Activated CD4-positive, CD25-positive, alpha-beta regulatory T cell treated with anti-CD3 and anti-CD28 coated beads, Interleukin-2, amount 50 U/mL, for 72 hours (primary cell): ENCODE measurements around the gene PRELID1.
"Not testable (repeated sequence)": the region's sequence is repeated elsewhere in the genome, so short reads cannot be mapped to it uniquely, and the experiment has no call there.

Experiments
- DNase-seq: peaks from one replicate; pipeline ENCODE4 v3.0.0; 2021

The PRELID1 gene, protein sequence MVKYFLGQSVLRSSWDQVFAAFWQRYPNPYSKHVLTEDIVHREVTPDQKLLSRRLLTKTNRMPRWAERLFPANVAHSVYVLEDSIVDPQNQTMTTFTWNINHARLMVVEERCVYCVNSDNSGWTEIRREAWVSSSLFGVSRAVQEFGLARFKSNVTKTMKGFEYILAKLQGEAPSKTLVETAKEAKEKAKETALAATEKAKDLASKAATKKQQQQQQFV

DNA sequence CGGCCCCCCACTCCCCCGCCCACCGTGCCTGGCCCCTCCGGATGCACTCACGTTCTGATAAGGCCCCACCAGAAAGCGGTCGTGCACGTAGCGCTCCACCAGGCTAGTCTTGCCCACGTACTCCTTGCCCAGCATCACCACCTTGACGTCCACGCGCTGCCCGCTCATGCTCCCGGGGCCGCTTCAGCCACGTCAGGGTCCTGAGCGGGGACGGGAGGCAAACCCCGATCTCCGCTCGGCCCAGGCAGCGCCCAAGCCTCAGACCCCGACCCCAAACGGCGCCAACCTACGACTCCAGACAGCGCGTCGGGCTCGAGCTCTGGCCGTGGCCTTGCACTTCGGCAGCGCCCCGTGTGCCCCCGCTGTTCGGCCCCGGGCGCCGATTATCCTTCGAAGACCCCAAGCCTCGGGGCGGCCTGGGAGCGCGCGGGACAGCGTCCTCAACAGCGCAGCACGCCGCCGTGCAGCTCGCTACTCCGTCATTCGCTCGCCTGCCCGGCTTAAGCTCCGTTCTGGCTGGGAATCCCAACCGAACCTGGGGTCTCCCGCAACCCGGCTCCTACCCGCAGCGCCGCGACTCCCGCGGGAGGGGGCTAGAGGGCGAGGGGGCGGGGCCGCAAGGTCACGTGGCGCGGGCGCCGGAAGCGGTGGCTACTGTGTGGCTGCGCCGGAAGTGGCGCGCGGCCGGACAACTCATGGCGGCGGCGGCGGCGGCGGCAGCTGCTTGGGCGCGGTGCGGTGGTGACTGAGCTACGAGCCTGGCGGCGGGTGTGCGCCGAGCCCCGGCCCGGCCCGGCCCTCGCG is at the start of gene PRELID1, which contains the start of gene RAB24:
PRELID1 (plus strand) TSS at position 679 of the 804 bp plus-strand sequence. CDS start 187 bp downstream, outside the sequence.
RAB24 (minus strand) TSS at position 599 of the 804 bp plus-strand sequence; CDS start at position 168, 431 bp downstream.
- DNase-seq, result peak; percentile 95

DNA sequence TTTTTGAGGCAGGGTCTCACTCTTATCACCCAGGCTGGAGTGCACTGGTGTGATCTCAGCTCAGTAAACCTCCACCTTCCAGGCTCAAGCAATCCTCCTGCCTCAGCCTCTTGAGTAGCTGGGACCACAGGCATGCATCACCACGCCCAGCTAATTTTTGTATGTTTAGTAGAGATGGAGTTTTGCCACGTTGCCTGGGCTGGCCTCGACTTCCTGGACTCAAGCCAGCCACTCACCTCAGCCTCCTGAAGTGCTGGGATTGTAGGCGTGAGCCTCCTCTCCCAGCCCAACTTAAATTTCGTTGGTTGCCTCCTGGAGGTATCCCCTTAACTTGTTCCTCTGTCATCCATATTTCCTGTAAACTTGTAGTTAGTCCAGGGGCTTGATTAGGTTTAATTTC is 47.3 kb upstream of the PRELID1 start:
- no peak for DNase-seq

GRCh38 chr5:177258711-177259110 is 44.9 kb upstream of the PRELID1 start:
- DNase-seq, result not testable (repeated sequence)

GRCh38 chr5:177260961-177261360 is 42.6 kb upstream of the PRELID1 start:
- no peak for DNase-seq

- no peak for DNase-seq
These were observed 42.1 kb upstream of the PRELID1 start for GRCh38 chr5:177261510-177261909.

- DNase-seq, result no peak
These were observed 39.4 kb upstream of the PRELID1 start for GRCh38 chr5:177264178-177264577.

- no peak for DNase-seq
These were observed 38.2 kb upstream of the PRELID1 start for GRCh38 chr5:177265395-177265794.

DNA sequence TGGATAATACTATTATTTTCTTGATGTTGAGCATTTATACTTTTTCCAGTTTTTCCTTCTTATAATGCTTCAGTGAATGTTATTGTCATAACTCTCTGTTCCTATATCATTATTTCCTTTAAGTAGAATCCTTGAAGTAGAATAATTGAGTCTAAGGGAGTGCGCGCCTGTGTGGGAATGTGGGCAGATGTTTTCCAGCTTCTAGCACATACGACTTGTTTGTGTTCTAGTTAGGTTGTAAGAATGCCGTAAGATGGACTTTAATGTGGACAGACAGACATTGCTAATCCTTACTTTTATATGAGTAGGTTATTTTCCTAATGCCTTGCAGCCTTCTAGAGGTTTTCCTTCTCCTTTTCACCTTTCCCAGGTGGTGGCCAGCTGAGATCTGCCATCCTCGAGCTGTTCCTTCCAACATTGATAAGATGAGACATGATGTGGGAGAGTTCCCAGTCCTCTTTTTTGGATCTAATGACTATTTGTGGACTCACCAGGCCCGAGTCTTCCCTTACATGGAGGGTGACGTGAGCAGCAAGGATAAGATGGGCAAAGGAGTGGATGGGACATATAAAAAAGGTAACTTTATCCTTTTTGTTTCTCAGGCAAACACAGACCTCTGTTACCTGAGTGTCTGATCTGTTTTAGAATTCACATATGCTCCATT is 34.2 kb upstream of the PRELID1 start:
- no peak for DNase-seq

DNA sequence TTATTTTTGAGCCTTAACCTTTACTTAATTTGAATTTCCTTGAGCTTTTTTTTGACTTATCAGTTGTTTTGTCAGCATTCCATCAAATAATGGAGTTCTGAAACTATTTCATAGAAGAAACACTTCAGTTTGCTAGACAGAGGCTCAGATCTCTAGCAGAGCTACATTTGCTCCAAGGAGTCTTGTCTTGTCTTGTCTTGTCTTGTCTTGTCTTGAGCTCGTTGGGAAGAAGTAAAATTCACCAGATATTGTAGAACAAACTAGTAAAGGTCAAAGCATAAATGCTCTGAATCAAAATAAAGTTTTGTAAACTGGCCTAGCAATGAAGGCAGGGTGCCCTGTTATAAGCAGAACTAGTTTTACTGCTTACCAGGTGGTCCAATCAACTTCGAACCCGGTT is 33.6 kb upstream of the PRELID1 start:
- DNase-seq, result no peak

- DNase-seq, result no peak
These were observed 32.9 kb upstream of the PRELID1 start for GRCh38 chr5:177270653-177271052.

DNA sequence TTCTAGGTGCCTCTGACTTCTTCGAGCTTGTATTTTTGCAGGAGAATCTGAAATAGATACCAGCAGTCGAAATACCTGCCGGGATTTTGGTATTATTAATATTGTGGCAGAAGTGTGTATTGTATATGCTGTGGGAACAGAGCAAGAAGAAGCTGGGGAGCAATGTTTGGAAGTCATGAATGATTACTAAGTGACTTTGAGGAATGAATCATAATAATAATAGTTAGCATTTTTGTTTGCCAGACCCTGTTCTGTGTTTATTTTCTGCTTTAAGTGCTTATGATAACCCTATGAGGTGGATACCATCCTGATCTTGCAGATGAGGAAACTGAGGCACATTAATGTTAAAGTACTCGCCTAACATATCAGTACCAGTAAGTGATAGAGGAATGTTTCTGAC is 32.5 kb upstream of the PRELID1 start:
- DNase-seq, result no peak

DNA sequence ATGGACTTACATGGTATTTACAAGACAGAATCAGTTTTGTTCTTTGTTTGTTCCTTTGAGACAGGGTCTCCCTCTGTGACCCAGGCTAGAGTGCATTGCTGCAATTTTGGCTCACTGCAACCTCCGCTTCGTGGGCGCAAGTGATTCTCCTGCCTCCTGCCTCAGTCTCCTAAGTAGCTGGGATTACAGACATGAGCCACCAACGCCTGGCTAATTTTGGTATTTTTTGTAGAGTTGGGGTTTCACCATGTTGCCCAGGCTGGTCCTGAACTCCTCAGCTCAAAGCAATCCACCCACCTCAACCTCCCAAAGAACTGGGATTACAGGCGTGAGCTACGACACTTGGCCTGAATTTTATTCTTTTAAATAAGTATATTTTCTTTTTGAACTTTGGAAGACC is 27.7 kb upstream of the PRELID1 start:
- DNase-seq, result no peak

DNA sequence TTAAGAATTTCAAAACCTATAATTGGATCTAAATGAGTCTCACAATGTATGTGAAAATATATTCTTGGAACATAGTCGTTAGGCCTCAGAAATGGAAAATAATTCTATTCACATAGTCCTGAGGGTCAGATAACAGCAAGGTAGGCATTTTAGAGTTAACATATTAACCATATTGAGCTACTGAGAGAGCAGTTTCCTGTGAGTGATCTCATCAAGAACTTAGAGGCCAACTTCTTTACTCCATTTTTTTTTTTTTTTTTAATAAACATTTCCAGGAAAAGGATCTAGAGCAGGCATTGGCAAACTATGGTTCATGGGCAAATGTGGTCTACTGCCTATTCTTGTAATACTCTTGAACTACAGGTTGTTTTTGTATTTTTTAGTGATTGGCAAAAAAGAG is 26.7 kb upstream of the PRELID1 start:
- DNase-seq, result no peak

DNA sequence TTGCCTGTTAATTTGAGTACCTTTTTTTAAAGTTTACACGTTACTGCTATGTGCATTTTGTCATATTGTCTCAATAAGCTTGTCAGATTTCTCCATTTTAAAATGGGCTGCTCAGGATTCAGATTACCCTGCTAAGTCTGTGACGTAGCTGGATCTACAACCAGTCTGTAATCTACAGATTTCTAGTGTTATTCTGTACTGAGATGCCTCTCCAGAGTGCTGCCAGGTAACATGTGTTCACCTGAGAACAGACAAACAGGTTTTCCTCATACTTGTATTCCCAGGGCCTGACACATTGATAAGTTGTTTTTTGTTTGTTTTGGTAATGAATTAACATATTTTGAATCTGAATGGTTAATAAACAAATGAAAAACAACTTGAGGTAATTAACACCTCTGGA is 15.4 kb upstream of the PRELID1 start:
- no peak for DNase-seq

DNA sequence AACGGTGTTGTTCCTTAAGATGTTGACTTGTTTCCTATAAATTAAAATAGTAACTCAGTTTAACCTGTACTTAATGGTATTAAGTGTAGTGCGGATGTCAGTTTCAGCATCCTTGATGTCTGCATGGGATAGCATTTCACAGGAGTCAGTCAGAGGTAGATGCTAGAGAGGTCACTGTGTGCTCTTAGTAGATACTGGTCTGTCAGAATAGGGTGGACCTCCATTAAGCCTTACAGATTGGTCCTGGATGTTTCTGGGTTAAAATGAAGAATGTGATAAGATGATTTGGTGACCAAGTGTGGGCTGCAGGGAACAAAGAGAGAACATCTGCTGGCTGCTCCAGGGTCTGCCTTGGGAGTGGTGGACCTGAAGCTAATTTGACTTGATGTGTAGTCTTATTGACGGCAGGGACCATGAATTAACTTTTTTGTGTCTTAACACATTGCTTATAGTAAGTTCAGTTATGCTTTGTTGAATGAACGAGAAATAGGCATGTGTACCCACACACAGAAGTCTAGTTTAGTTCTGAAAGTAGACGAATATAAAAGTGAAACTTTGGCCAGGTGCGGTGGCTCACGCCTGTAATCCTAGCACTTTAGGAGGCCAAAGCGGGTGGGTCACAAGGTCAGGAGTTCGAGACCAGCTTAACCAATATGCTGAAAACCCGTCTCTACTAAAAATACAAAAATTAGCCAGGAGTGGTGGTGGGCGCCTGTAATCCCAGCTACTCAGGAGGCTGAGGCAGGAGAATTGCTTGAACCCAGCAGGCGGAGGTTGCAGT is 12.6 kb upstream of the PRELID1 start:
- no peak for DNase-seq

DNA sequence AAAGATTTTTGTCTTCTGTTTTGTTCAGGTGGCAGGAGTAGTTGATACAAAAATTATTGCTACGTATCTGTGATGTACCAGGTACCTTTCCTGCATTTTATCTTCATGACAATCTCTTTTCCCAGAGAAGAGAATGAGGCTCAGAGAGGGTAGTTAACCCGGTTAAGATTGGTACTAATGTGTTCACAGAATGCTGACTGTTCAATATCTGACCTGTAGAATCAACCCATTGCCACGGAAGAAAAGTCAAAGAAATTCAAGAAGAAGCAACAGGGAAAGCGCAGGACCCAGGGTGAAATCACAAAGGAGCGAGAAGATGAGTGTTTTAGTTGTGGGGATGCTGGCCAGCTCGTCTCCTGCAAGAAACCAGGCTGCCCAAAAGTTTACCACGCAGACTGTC is 11.9 kb upstream of the PRELID1 start:
- DNase-seq, result no peak

DNA sequence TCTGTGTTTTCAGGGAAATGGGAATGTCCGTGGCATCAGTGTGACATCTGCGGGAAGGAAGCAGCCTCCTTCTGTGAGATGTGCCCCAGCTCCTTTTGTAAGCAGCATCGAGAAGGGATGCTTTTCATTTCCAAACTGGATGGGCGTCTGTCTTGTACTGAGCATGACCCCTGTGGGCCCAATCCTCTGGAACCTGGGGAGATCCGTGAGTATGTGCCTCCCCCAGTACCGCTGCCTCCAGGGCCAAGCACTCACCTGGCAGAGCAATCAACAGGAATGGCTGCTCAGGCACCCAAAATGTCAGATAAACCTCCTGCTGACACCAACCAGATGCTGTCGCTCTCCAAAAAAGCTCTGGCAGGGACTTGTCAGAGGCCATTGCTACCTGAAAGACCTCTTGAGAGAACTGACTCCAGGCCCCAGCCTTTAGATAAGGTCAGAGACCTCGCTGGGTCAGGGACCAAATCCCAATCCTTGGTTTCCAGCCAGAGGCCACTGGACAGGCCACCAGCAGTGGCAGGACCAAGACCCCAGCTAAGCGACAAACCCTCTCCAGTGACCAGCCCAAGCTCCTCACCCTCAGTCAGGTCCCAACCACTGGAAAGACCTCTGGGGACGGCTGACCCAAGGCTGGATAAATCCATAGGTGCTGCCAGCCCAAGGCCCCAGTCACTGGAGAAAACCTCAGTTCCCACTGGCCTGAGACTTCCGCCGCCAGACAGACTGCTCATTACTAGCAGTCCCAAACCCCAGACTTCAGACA is 9.6 kb upstream of the PRELID1 start:
- no peak for DNase-seq

- no peak for DNase-seq
These were observed 9.0 kb upstream of the PRELID1 start for GRCh38 chr5:177294632-177295031.

- no peak for DNase-seq
These were observed 7.7 kb upstream of the PRELID1 start for GRCh38 chr5:177295924-177296323.

DNA sequence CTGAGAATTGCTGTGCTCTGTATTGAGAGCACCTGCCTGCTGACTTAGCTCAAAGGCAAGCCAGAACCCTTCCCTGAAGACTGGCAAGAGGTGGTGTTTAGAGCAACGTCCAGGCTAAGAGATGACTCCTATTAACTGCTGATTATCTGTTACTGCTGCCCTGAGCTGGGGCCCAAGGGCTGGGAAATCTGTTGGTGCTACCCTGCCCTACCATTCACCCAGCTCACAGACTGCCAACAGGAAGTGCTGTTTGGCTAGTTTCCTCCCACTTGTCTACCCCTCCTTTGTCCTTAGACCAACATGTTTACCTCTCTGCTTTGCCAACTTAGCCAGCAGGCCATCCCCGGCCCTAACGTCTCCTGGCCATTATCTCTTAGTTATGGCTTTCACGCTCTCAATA is 7.0 kb upstream of the PRELID1 start:
- DNase-seq, result no peak

GRCh38 chr5:177297922-177298321 is 5.7 kb upstream of the PRELID1 start:
- no peak for DNase-seq

DNA sequence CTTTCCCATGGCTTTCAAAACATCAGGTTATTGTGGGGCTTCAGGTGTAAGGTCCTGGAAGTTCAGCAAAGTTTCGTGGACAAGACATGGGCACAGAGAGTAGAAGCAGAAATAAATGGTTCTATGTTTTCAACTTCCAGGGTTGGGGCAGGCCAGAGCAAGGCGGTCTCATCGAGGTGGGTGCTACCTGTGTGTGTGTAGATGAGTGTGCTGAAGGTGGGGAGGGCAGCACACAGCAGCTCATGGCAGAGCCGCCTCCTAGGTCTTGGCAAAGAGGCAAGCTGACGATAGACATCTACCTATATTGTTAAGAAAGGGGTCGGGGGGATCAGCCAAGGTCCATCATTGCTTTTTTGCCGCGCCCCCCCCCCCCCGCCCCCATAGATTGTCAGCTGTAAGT is 3.9 kb upstream of the PRELID1 start:
- DNase-seq, result no peak
